Breast epithelium (tissue), 3 donors: ENCODE results near the gene MEIS2.

Source experiments
- POLR2A ChIP-seq: fragments of 450-650 bp; IDR thresholded peaks from one replicate; pipeline ENCODE4 v1.6.1; 2016; ENCODE audit warnings: antibody characterized with exemption, mild to moderate bottlenecking, moderate library complexity
- POLR2AphosphoS5 ChIP-seq, 3 donors: sonication (generic); formaldehyde crosslinking; IDR thresholded peaks; one replicate each; pipeline ENCODE4 v1.6.1; 2017; ENCODE audit warnings: antibody characterized with exemption in 3 of 3
- TF ChIP-seq, protein P1 (sequence below), 3 donors: fragments of 450-650 bp; IDR thresholded peaks; one replicate each; pipeline ENCODE4 v1.5.1; 2016 to 2017; ENCODE audit warnings: antibody characterized with exemption in 3 of 3, mild to moderate bottlenecking in 3 of 3, moderate library complexity in 3 of 3

DNA sequence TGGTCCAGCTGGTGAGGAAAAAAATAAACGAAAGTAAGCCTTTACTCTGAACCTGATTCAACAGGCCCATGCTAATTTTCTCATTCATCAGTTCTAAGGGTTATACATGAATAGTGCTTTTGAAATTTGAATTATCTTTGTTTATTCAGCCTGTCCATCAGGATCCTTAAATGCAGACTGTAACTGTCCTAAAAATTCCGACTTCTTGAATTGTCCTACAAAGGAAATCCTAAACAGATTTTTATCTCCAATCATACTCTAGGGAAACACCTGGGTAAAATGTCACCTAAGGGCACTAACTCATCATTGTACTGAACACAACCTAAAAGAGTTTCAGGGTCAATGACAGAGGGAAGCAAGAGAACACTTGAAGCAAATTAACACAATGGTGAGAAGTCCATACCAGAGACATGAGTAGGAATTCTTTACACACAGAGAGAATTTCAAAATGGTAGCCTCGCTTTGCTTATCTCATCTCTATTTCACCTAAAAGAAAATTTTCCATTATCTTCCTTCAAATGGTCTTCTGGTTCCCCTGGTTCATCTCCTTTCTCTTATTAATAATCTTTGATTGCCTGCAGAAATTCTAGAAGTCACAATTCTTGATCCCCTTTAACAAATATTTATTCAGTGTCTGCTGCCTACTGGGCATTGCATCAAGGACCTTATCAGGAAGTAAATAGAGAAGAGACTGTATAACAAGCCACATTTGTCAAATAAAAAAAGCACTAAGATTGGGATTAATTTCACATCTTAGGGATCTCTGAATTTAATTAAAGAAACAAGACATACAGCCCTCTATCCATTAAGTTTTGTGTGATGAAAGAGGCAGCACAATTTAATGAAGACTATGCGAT, 182.7 kb downstream of the MEIS2 start:
- TF ChIP-seq, protein P1, sequence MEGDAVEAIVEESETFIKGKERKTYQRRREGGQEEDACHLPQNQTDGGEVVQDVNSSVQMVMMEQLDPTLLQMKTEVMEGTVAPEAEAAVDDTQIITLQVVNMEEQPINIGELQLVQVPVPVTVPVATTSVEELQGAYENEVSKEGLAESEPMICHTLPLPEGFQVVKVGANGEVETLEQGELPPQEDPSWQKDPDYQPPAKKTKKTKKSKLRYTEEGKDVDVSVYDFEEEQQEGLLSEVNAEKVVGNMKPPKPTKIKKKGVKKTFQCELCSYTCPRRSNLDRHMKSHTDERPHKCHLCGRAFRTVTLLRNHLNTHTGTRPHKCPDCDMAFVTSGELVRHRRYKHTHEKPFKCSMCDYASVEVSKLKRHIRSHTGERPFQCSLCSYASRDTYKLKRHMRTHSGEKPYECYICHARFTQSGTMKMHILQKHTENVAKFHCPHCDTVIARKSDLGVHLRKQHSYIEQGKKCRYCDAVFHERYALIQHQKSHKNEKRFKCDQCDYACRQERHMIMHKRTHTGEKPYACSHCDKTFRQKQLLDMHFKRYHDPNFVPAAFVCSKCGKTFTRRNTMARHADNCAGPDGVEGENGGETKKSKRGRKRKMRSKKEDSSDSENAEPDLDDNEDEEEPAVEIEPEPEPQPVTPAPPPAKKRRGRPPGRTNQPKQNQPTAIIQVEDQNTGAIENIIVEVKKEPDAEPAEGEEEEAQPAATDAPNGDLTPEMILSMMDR (IDR thresholded peaks at IDR 0.05), result no peak
- TF ChIP-seq POLR2AphosphoS5 (IDR thresholded peaks at IDR 0.05) (no peak), POLR2A (no peak)
